ENCODE results near the gene STAG3. TPM values are rescaled to one million over a fixed set of nuclear protein-coding genes. Genes with fewer than 3 reads are reported as not detected.

Gene STAG3
- total and polyA plus RNA-seq, 9 of the 15 experiments (the other 6 are each of a cell fraction or from before 2014, with no cell fraction given): 0.54 to 2.5 (median 1.7) TPM

DNA sequence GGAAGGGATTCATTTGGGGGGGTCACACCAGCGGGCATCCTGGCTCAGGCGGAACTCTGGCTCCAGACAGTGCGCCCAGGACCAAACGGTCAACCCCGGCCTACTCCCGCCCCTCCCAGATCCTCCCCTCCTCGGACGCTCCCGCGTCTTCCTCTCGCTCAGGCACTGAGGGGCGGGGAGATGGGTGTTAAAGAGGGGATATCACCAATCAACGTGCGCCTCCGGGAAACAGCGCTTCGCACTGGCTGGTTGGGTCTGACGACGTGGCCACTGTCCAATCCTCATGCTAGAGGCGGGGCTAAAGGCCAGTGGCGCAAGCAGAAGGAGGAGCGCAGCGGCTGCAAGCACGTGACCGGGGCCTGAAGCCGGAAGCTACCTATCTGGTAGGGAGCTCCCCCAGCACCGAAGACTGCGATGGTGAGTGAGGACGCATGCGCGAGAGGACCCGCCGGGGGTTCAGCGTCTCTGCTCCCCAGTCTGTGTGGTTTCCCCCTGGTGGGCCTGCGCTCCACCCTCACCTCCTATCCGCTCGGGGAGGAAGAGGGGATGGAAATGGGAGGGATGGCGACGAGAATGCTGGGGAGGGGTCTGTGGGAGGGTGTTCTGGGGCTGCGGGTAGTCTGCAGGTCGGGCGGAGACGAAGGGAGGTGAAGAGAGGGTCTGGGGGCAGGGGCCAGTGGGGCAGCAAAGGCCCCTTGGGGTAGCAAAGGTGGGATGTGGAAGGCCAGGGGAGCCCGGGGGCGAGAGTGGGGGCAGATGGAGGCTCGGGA lies 29.0 kb upstream of the STAG3 start, which contains the start of gene LAMTOR4 (continued):
- no peak; the same call in 1 of the 2 replicates for TF ChIP-seq MYBL2 (IDR thresholded peaks at IDR 0.05; ENCODE audit: low read depth)
- no peak for TF ChIP-seq MYBL2 (CRISPR knock-in tag; IDR thresholded peaks at IDR 0.05; ENCODE audit: borderline replicate concordance)
- peak; percentile 38; the same call in 1 of the 2 replicates for TF ChIP-seq SMARCE1 (IDR thresholded peaks at IDR 0.05)
- no peak for TF ChIP-seq XRCC4 (IDR thresholded peaks at IDR 0.05; ENCODE audit: extremely low read depth, insufficient read depth, insufficient read length)
- TF ChIP-seq ZSCAN29 (IDR thresholded peaks at IDR 0.05): no peak
- TF ChIP-seq TAF1 (IDR thresholded peaks at IDR 0.05; ENCODE audit: control insufficient read depth, extremely low read depth, insufficient read depth, low read length, severe bottlenecking): peak; percentile 73
- no peak for TF ChIP-seq FOXA3 (CRISPR knock-in tag; conservative IDR thresholded peaks at IDR 0.05 in 1 of 2, IDR thresholded peaks at IDR 0.05 in 1 of 2)
- no peak for TF ChIP-seq FOXK1 (CRISPR knock-in tag; IDR thresholded peaks at IDR 0.05; ENCODE audit: borderline replicate concordance)
- no peak for TF ChIP-seq BDP1 (IDR thresholded peaks at IDR 0.05; ENCODE audit: insufficient read depth, insufficient read length)
- peak; percentile 86 for TF ChIP-seq GABPA (tag; conservative IDR thresholded peaks at IDR 0.05; ENCODE audit: low read depth)
- TF ChIP-seq HDGF (IDR thresholded peaks at IDR 0.05): 0 out of 2 replicates have a peak, but pooled peaks have one; percentile 8
- TF ChIP-seq SRSF1 (IDR thresholded peaks at IDR 0.05; ENCODE audit: low read depth, low read length): no peak
- TF ChIP-seq FOXM1 (IDR thresholded peaks at IDR 0.05; ENCODE audit: low read depth): 0 out of 2 replicates have a peak, but pooled peaks have one; percentile 28
- TF ChIP-seq FOXM1 (CRISPR knock-in tag; IDR thresholded peaks at IDR 0.05; ENCODE audit: low read depth): no peak
- no peak for TF ChIP-seq GATAD2B (IDR thresholded peaks at IDR 0.05; ENCODE audit: borderline replicate concordance)
- TF ChIP-seq, protein P1, sequence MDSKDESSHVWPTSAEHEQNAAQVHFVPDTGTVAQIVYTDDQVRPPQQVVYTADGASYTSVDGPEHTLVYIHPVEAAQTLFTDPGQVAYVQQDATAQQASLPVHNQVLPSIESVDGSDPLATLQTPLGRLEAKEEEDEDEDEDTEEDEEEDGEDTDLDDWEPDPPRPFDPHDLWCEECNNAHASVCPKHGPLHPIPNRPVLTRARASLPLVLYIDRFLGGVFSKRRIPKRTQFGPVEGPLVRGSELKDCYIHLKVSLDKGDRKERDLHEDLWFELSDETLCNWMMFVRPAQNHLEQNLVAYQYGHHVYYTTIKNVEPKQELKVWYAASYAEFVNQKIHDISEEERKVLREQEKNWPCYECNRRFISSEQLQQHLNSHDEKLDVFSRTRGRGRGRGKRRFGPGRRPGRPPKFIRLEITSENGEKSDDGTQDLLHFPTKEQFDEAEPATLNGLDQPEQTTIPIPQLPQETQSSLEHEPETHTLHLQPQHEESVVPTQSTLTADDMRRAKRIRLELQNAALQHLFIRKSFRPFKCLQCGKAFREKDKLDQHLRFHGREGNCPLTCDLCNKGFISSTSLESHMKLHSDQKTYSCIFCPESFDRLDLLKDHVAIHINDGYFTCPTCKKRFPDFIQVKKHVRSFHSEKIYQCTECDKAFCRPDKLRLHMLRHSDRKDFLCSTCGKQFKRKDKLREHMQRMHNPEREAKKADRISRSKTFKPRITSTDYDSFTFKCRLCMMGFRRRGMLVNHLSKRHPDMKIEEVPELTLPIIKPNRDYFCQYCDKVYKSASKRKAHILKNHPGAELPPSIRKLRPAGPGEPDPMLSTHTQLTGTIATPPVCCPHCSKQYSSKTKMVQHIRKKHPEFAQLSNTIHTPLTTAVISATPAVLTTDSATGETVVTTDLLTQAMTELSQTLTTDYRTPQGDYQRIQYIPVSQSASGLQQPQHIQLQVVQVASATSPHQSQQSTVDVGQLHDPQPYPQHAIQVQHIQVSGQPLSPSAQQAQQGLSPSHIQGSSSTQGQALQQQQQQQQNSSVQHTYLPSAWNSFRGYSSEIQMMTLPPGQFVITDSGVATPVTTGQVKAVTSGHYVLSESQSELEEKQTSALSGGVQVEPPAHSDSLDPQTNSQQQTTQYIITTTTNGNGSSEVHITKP (IDR thresholded peaks at IDR 0.05; ENCODE audit: partially characterized antibody): peak; percentile 8
- TF ChIP-seq POLR2G (IDR thresholded peaks at IDR 0.05; ENCODE audit: low read depth, low read length): peak; percentile 89
- TF ChIP-seq JUND (IDR thresholded peaks at IDR 0.05; ENCODE audit: borderline replicate concordance, low read depth, low read length): 0 out of 2 replicates have a peak, but pooled peaks have one; percentile 20
- TF ChIP-seq JUND (tag; IDR thresholded peaks at IDR 0.05; ENCODE audit: borderline replicate concordance, low read depth, low read length): no peak; the same call in 2 of the 3 replicates
- no peak for TF ChIP-seq SREBF2 (CRISPR knock-in tag; IDR thresholded peaks at IDR 0.05)
- no peak for TF ChIP-seq CHCHD3 (CRISPR knock-in tag; IDR thresholded peaks at IDR 0.05)
- 0 out of 2 replicates have a peak, but pooled peaks have one; percentile 22 for TF ChIP-seq ZBTB17 (CRISPR knock-in tag; IDR thresholded peaks at IDR 0.05)
- no peak for TF ChIP-seq SIRT6 (IDR thresholded peaks at IDR 0.05; ENCODE audit: low read depth, low read length)
- no peak for TF ChIP-seq ZNF224 (CRISPR knock-in tag; IDR thresholded peaks at IDR 0.05)

Measured in K562 (cell line).